Ovary (tissue), 9 donors: Measurements from ENCODE around the gene MAP1B. TPM values are rescaled to one million over a fixed set of nuclear protein-coding genes. Genes with fewer than 3 reads are reported as not detected.

Source experiments
- DNase-seq, 5 donors: peaks; one replicate each; pipeline ENCODE4 v3.0.0-alpha.2; 2019 to 2020
- H3K27ac ChIP-seq, 2 donors: fragments of 200-600 bp; one replicate each; pipeline versions ENCODE4 v1.5.1 to v1.8.0; 2019 to 2022
- H3K27me3 ChIP-seq: fragments of 200-600 bp; one replicate; pipeline ENCODE4 v1.8.0; 2022
- H3K36me3 ChIP-seq: fragments of 200-600 bp; sonication (generic); one replicate; pipeline ENCODE4 v1.5.1; 2019
- H3K4me1 ChIP-seq: one replicate; pipeline ENCODE4 v1.8.1; 2013; ENCODE audit warnings: mild to moderate bottlenecking, moderate library complexity; ENCODE audit not compliant: insufficient read depth
- H3K4me3 ChIP-seq: fragments of 200-600 bp; sonication (generic); one replicate; pipeline ENCODE4 v1.5.1; 2017
- H3K9me3 ChIP-seq, 2 donors: fragments of 200-600 bp in 1 of 2; sonication (generic) in 1 of 2; one replicate each; pipeline versions ENCODE4 v1.5.1 to v1.8.1; 2013 to 2019; ENCODE audit warnings: mild to moderate bottlenecking in 1 of 2, moderate library complexity in 1 of 2
- CTCF ChIP-seq, 3 donors: fragments of 450-650 bp in 2 of 3; fragments of 200-600 bp in 1 of 3; IDR thresholded peaks; one replicate each; pipeline versions ENCODE4 v1.5.1 to v1.8.0; 2016 to 2022; ENCODE audit warnings: antibody characterized with exemption in 3 of 3, mild to moderate bottlenecking in 1 of 3
- EP300 ChIP-seq: sonication (generic); formaldehyde crosslinking; IDR thresholded peaks from one replicate; pipeline ENCODE4 v1.6.1; 2017; ENCODE audit warnings: antibody characterized with exemption
- POLR2A ChIP-seq: fragments of 450-650 bp; IDR thresholded peaks from one replicate; pipeline ENCODE4 v1.6.1; 2017; ENCODE audit warnings: antibody characterized with exemption, mild to moderate bottlenecking, moderate library complexity
- WGBS, 3 donors: extraction: QIAGEN DNeasy Blood & Tissue Kit in 1 of 3; methylation state at CpG; one replicate each; pipeline versions ENCODE4 v1.1.5 to v1.1.7; 2013 to 2017; 5-methylcytosine and 5-hydroxymethylcytosine counted together
- intact Hi-C, 4 donors: fragments of 100-400 bp; cut with DNase I; formaldehyde crosslinking; loops; one replicate each; pipeline versions ENCODE4 v1.11.0 to v1.15.1; 2022 to 2023
- polyA plus RNA-seq, 2 donors: library from polyadenylated mRNA; stranded (reverse); fragments of 200-250 nt in 1 of 2; fragments of 350-450 nt in 1 of 2; fragmentation: Illumina TruSeq in 1 of 2; extraction: RNeasy Lipid Tissue Mini Kit (QIAGEN cat#74804) in 1 of 2; gene quantifications; one replicate each; pipeline ENCODE4 v1.2.3, GENCODE V29; 2013 to 2014
- total RNA-seq, 7 donors: library from RNA; depleted of rRNA in 2 of 7; stranded (reverse); fragments of >200 nt in 2 of 7; fragmentation: NEBNext Ultra II Directional in 3 of 7; extraction: Animal tissue kit (Norgen Biotek cat#: 25700) in 3 of 7; gene quantifications; one replicate each; pipeline versions ENCODE4 v1.1.0 to v1.2.4, GENCODE V29; 2016 to 2023
- donor health status: DM: no; HTN: no; CAD: no; lungs with moderate emphysema.
- donor health status: DM: no; HTN: no; CAD: no.
- donor health status: Bipolar disorder and iron deficiency.
- donor health status: DM: yes; HTN: yes; CAD: no.
- donor health status: DM: no; HTN: no; CAD: no.
- donor health status: DM: yes; HTN: yes; CAD: no.

MAP1B gene
- total and polyA plus RNA-seq, 9 donors, result 4.4 to 126 (median 47.7) TPM

- H3K36me3 ChIP-seq, result no peaks in the 10 kb centered on the region
- no peak overlapping the region for H3K27ac ChIP-seq
- no peak overlapping the region for H3K4me3 ChIP-seq
- H3K27me3 ChIP-seq, result no peaks in the 10 kb centered on the region
- intact Hi-C loops, result loop anchor here in 2 of 4 donors (10.0 kb wide), 1 partner anchor 171 kb away; no protein-coding TSS in a partner anchor
- 97 to 98% (median 97%) methylated on average over 4 of the region's 4 CpGs for WGBS, 3 donors
- H3K9me3 ChIP-seq, result no peaks in the 10 kb centered on the region
- TF ChIP-seq EP300 (no peak), POLR2A (no peak), CTCF (IDR thresholded peaks at IDR 0.05) (no peak)
- DNase-seq, result no peak
- H3K4me1 ChIP-seq, result no peaks in the 10 kb centered on the region
Observed at GRCh38 chr5:72133212-72133990, 26.1 kb downstream of the MAP1B start.

GRCh38 chr5:72134226-72134899 is 27.1 kb downstream of the MAP1B start:
- intact Hi-C loops, result loop anchor here in 2 of 4 donors (10.0 kb wide), 1 partner anchor 170 kb away; no protein-coding TSS in a partner anchor
- peaks cover 3% of the 10 kb centered on the region for H3K4me1 ChIP-seq
- TF ChIP-seq CTCF (IDR thresholded peaks at IDR 0.05) (no peak), POLR2A (no peak), EP300 (no peak)
- no peaks in the 10 kb centered on the region for H3K9me3 ChIP-seq
- H3K27me3 ChIP-seq, result no peaks in the 10 kb centered on the region
- 78 to 88% (median 88%) methylated on average over 7 of the region's 7 CpGs for WGBS, 3 donors
- no peak for DNase-seq
- no peaks in the 10 kb centered on the region for H3K36me3 ChIP-seq
- no peak overlapping the region for H3K4me3 ChIP-seq
- H3K27ac ChIP-seq, result no peak overlapping the region

- Histone ChIP-seq H3K36me3 (no peaks in the 10 kb centered on the region), H3K27ac (no peak overlapping the region), H3K27me3 (no peaks in the 10 kb centered on the region), H3K9me3 (no peaks in the 10 kb centered on the region), H3K4me1 (peaks cover 15% of the 10 kb centered on the region), H3K4me3 (no peak overlapping the region)
- intact Hi-C loops, result loop anchor here in 2 of 4 donors (10.0 kb wide), 1 partner anchor 167 kb away; no protein-coding TSS in a partner anchor
- DNase-seq, result no peak
- TF ChIP-seq CTCF (IDR thresholded peaks at IDR 0.05) (peak in 1 of 3 donors; percentile 26), EP300 (no peak)
- 75 to 85% (median 76%) methylated on average over 2 of the region's 2 CpGs for WGBS, 3 donors
Observed at GRCh38 chr5:72137826-72138409, 30.6 kb downstream of the MAP1B start.

GRCh38 chr5:72138943-72139521 is 31.8 kb downstream of the MAP1B start:
- Histone ChIP-seq H3K36me3 (no peaks in the 10 kb centered on the region), H3K4me1 (peaks cover 19% of the 10 kb centered on the region), H3K27ac (peak overlapping the region in 1 of 2 donors; percentile 6), H3K27me3 (no peaks in the 10 kb centered on the region), H3K4me3 (no peak overlapping the region), H3K9me3 (no peaks in the 10 kb centered on the region)
- TF ChIP-seq POLR2A (no peak), EP300 (no peak), CTCF (IDR thresholded peaks at IDR 0.05) (no peak)
- DNase-seq, result peak in 4 of 5 donors; percentile 32 to 53 (median 40)
- WGBS, 3 donors, result 7 to 12% (median 11%) methylated on average over 8 of the region's 8 CpGs
- intact Hi-C loops, result loop anchor here in 2 of 4 donors (10.0 kb wide), 1 partner anchor 166 kb away; no protein-coding TSS in a partner anchor
